Measurements from ENCODE around the gene WDFY4. TPM values are rescaled to one million over a fixed set of nuclear protein-coding genes. Genes with fewer than 3 reads are reported as not detected.
A peak's percentile ranks its signal among the peaks of the same experiment; 100 is the strongest.

WDFY4 gene
- total RNA-seq, 1 experiment from 2014 or later = not detected

DNA sequence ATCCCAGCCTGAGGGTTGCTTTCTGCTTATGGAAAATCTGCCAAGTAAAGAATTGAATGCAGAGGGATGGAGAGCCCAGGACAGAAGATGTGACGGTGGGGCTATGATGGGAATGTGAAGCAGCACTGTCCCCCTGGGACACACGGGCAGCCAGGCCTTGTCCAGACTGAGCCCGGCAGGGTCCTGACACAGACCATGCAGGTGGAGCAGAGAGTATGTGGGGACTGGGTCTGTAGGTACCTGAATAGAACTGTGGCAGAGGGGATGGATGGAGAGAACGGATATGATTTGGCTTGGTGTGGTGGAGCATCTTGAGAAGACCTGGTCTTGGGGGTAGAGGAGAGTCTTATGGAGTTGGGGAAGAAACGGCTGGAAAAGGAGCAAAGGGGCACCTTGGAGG lies 255.7 kb downstream of the WDFY4 start:
- Histone ChIP-seq H2AK5ac (ENCODE audit: insufficient read length, low read length) (no peak overlapping the region), H3K79me1 (ENCODE audit: insufficient read depth, low read depth, low read length, poor library complexity, severe bottlenecking) (no peaks in the 10 kb centered on the region), H3K4ac (ENCODE audit: low read depth, low read length) (no peak overlapping the region), H3K56ac (ENCODE audit: insufficient read length, low read depth, low read length) (no peak overlapping the region), H3K9me3 (ENCODE audit: control insufficient read depth, low read depth, low read length) (no peaks in the 10 kb centered on the region), H3K23me2 (ENCODE audit: insufficient read length, low read depth, low read length, poor library complexity, severe bottlenecking) (no peaks in the 10 kb centered on the region), H3K14ac (ENCODE audit: insufficient read depth, low read length) (no peak overlapping the region), H3K27ac (ENCODE audit: insufficient read length, low read depth, low read length) (no peak overlapping the region), H2BK15ac (ENCODE audit: low read depth, low read length) (no peak overlapping the region), H3K9ac (ENCODE audit: extremely low read depth, insufficient read length, low read length) (no peak overlapping the region), H3K4me2 (ENCODE audit: insufficient read depth, insufficient read length, low read length) (no peak overlapping the region), H2BK120ac (ENCODE audit: low read depth, low read length, poor library complexity, severe bottlenecking) (no peak overlapping the region), H3K18ac (ENCODE audit: insufficient read length, low read depth, low read length) (no peak overlapping the region), H3K79me2 (ENCODE audit: insufficient read depth, low read length) (no peaks in the 10 kb centered on the region), H2BK12ac (ENCODE audit: insufficient read length, low read depth, low read length) (no peak overlapping the region), H2BK5ac (ENCODE audit: insufficient read length, low read length) (no peak overlapping the region), H2BK20ac (ENCODE audit: low read depth, low read length, poor library complexity, severe bottlenecking) (no peak overlapping the region), H3K23ac (ENCODE audit: insufficient read length, low read depth, low read length) (no peak overlapping the region), H3K4me1 (ENCODE audit: insufficient read depth, low read length) (no peaks in the 10 kb centered on the region), H4K20me1 (ENCODE audit: control insufficient read depth, insufficient read depth, insufficient read length) (no peaks in the 10 kb centered on the region), H3K27me3 (ENCODE audit: insufficient read depth, low read length) (no peaks in the 10 kb centered on the region), H3T11ph (ENCODE audit: low read length) (no peak overlapping the region), H4K8ac (replicated peaks; ENCODE audit: insufficient read length, low read depth, low read length) (no peak overlapping the region), H4K5ac (ENCODE audit: insufficient read length, low read depth, low read length) (no peak overlapping the region), H4K91ac (ENCODE audit: insufficient read length, low read depth, low read length) (no peak overlapping the region), H2AFZ (ENCODE audit: low read length) (no peak overlapping the region)
- no CpG with 5 or more reads among the region's 5 CpGs for WGBS (ENCODE audit: extremely low coverage, insufficient read length, low lambda C conversion rate)
- no peak for TF ChIP-seq CTCF (conservative IDR thresholded peaks at IDR 0.05)
- Mint-ChIP-seq H3K27ac (no peak overlapping the region), H3K4me3 (no peak overlapping the region), H3K27me3 (ENCODE audit: low read depth) (peaks cover 3% of the 10 kb centered on the region; the same call in 1 of the 2 replicates), H3K4me1 (peaks cover 4 to 6% of the 10 kb centered on the region in 2 experiments; a peak in 3 of 4 replicates), H3K36me3 (ENCODE audit: insufficient read depth in 1 of 3, low read depth in 3 of 3) (no peaks in the 10 kb centered on the region), H3K9me3 (no peaks in the 10 kb centered on the region)
- peak; percentile 7 for DNase-seq

Data from H9 (cell line).